Measurements from ENCODE around the gene RNF157.

Gene RNF157

GRCh38 chr17:76123749-76124581 is 116.3 kb downstream of the RNF157 start:
- DNase-seq (ENCODE audit: low read depth): no peak

- no peak for DNase-seq (ENCODE audit: low read depth)
These were observed 117.1 kb downstream of the RNF157 start for GRCh38 chr17:76123191-76123499.

GRCh38 chr17:76122431-76123190 is 117.7 kb downstream of the RNF157 start:
- no peak for DNase-seq (ENCODE audit: low read depth)

- DNase-seq (ENCODE audit: low read depth): no peak
These were observed 118.3 kb downstream of the RNF157 start for GRCh38 chr17:76121932-76122430.

GRCh38 chr17:76120658-76121008 is 119.7 kb downstream of the RNF157 start:
- no peak for DNase-seq (ENCODE audit: low read depth)

GRCh38 chr17:76119409-76120371 is 120.6 kb downstream of the RNF157 start:
- no peak for DNase-seq (ENCODE audit: low read depth)

- DNase-seq (ENCODE audit: low read depth): no peak
These were observed 125.0 kb downstream of the RNF157 start for GRCh38 chr17:76115138-76115754.

GRCh38 chr17:76111956-76112355 is 128.3 kb downstream of the RNF157 start:
- DNase-seq (ENCODE audit: low read depth): no peak

GRCh38 chr17:76107509-76107908 is 132.8 kb downstream of the RNF157 start:
- no peak for DNase-seq (ENCODE audit: low read depth)

- DNase-seq (ENCODE audit: low read depth): no peak
These were observed 133.6 kb downstream of the RNF157 start for GRCh38 chr17:76106703-76107102.

GRCh38 chr17:76104896-76105231 is 135.4 kb downstream of the RNF157 start:
- no peak for DNase-seq (ENCODE audit: low read depth)

- DNase-seq (ENCODE audit: low read depth): no peak
These were observed 136.0 kb downstream of the RNF157 start for GRCh38 chr17:76104140-76104895.

GRCh38 chr17:76103274-76104139 is 136.8 kb downstream of the RNF157 start, which contains the start of gene EXOC7:
TSS of gene EXOC7 (minus strand) at chr17:76103787. CDS start at chr17:76103692, 95 bp downstream.
- DNase-seq (ENCODE audit: low read depth): peak; percentile 86

GRCh38 chr17:76102944-76103273 is 137.4 kb downstream of the RNF157 start:
- DNase-seq (ENCODE audit: low read depth): no peak

- no peak for DNase-seq (ENCODE audit: low read depth)
These were observed 142.5 kb downstream of the RNF157 start for GRCh38 chr17:76097716-76098295.

- DNase-seq (ENCODE audit: low read depth): no peak
These were observed 144.3 kb downstream of the RNF157 start for GRCh38 chr17:76095943-76096342.

GRCh38 chr17:76094046-76094445 is 146.2 kb downstream of the RNF157 start:
- no peak for DNase-seq (ENCODE audit: low read depth)

- DNase-seq (ENCODE audit: low read depth): no peak
These were observed 147.5 kb downstream of the RNF157 start for GRCh38 chr17:76092526-76093413.

Data from stimulated activated CD4-positive, alpha-beta T cell treated with anti-CD3 and anti-CD28 coated beads, Interleukin-2, amount 100 ng/mL, for 4 hours (primary cell).